Activated CD4-positive, alpha-beta T cell treated with anti-CD3 and anti-CD28 coated beads, Interleukin-2, amount 10 ng/mL, durations not matched to agents 24 days and 14 days (primary cell): Measurements from ENCODE around the gene MIAT. TPM values are rescaled to one million over a fixed set of nuclear protein-coding genes. Genes with fewer than 3 reads are reported as not detected.
A peak's percentile ranks its signal among the peaks of the same experiment; 100 is the strongest.

Source experiments
- DNase-seq: peaks from one replicate; pipeline ENCODE4 v3.0.0; 2022
- H3K27ac Mint-ChIP-seq: one replicate; pipeline ENCODE4 v1.8.0; 2022; ENCODE audit warnings: mild to moderate bottlenecking, mixed read lengths
- H3K27me3 Mint-ChIP-seq: one replicate; pipeline ENCODE4 v1.8.0; 2022; ENCODE audit warnings: mixed read lengths
- H3K36me3 Mint-ChIP-seq: one replicate; pipeline ENCODE4 v1.8.0; 2022; ENCODE audit warnings: low read depth, mild to moderate bottlenecking, mixed read lengths
- H3K4me1 Mint-ChIP-seq: one replicate; pipeline ENCODE4 v1.8.0; 2021; ENCODE audit warnings: mixed read lengths
- H3K4me3 Mint-ChIP-seq: one replicate; pipeline ENCODE4 v1.8.0; 2022; ENCODE audit warnings: mild to moderate bottlenecking, moderate library complexity, mixed read lengths
- H3K9me3 Mint-ChIP-seq: one replicate; pipeline ENCODE4 v1.8.0; 2021; ENCODE audit warnings: mixed read lengths
- intact Hi-C: fragments of 100-400 bp; cut with micrococcal nuclease; formaldehyde crosslinking; loops from one replicate; pipeline ENCODE4 v1.15.1; 2023
- total RNA-seq: library from RNA; stranded (reverse); gene quantifications from 2 replicates; pipeline ENCODE4 v1.2.3, GENCODE V29; 2022

Gene MIAT
- total RNA-seq, 1 donor from 2014 or later: 38.4 TPM

- Mint-ChIP-seq H3K4me3 (peak overlapping the region; percentile 29), H3K4me1 (peaks cover 59% of the 10 kb centered on the region), H3K27me3 (no peaks in the 10 kb centered on the region), H3K9me3 (no peaks in the 10 kb centered on the region), H3K36me3 (peaks cover 48% of the 10 kb centered on the region), H3K27ac (peak overlapping the region; percentile 90)
- intact Hi-C loops: loop anchor here (2.0 kb wide), 1 partner anchor 237 kb away; the partner anchor contains the start of gene ASPHD2
- DNase-seq: no peak
These were observed 8.4 kb downstream of the MIAT start for GRCh38 chr22:26665813-26666231.

DNA sequence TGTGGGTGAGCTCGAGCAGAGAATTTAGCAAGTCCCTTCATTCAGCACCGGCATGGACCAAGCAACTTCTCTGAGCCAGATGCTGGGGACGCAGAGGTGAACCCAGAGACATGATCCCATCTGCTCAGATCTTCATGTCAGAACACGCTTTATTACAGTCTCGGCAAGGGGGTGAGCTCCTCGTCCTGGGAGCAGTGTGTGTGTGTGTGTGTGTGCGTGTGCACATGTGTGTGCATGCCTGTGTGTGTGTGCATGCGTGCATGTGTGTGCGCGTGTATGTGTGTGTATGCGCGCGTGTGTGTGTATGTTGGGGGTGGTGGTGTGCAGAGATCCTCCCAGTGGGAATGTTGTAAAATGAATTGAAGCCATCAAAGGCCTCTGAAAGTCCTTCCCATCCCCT, 9.8 kb downstream of the MIAT start:
- peaks cover 64% of the 10 kb centered on the region for H3K4me1 Mint-ChIP-seq
- intact Hi-C loops: no loop called here
- DNase-seq: no peak
- H3K4me3 Mint-ChIP-seq: no peak overlapping the region
- H3K27ac Mint-ChIP-seq: peak overlapping the region; percentile 18
- no peaks in the 10 kb centered on the region for H3K27me3 Mint-ChIP-seq
- H3K9me3 Mint-ChIP-seq: no peaks in the 10 kb centered on the region
- peaks cover 44% of the 10 kb centered on the region for H3K36me3 Mint-ChIP-seq

DNA sequence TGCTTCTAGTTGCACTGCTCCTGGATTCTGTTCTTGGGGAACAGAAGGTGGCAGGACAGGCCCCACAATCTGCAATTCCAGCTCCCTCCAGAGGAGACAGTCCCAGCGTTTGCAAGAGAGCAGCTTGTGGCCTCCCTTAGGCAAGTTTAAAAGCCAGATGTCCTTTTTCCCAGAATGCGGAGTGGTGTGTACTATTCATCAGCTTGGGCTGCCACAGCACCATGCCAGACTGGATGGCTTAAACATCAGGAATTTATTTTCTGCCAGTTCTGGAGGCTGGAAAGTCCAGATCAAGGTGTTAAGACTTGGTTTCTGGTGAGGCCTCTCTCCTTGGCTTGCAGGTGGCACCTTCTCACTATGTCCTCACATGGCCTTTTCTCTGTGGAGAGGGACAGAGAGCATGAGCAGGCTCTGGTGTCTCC, 11.7 kb downstream of the MIAT start:
- H3K36me3 Mint-ChIP-seq: peaks cover 33% of the 10 kb centered on the region
- peaks cover 63% of the 10 kb centered on the region for H3K4me1 Mint-ChIP-seq
- H3K27ac Mint-ChIP-seq: no peak overlapping the region
- intact Hi-C loops: no loop called here
- H3K4me3 Mint-ChIP-seq: no peak overlapping the region
- peak; percentile 67 for DNase-seq
- no peaks in the 10 kb centered on the region for H3K9me3 Mint-ChIP-seq
- no peaks in the 10 kb centered on the region for H3K27me3 Mint-ChIP-seq

DNA sequence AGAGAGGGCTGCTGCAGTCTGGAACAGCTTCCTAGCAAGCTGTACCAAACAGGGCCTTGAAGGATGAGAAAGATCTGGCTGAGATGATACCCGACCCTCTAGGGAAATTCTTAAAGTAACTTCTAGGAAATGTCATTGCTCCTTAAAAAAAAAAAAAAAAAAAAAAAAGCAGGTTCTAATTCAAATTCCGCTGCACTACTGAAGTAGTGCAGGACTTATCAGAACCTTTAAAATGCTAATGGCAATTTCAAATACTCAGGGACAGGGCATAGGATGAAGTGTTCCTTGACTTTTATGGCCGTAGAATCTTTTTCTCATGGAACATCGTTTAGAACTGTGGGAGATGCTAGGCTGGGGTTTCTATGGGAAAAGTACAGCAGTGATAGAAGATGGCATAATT, 13.1 kb downstream of the MIAT start:
- peaks cover 66% of the 10 kb centered on the region for H3K4me1 Mint-ChIP-seq
- intact Hi-C loops: no loop called here
- peak overlapping the region; percentile 96 for H3K27ac Mint-ChIP-seq
- peaks cover 40% of the 10 kb centered on the region for H3K36me3 Mint-ChIP-seq
- H3K9me3 Mint-ChIP-seq: no peaks in the 10 kb centered on the region
- H3K27me3 Mint-ChIP-seq: no peaks in the 10 kb centered on the region
- H3K4me3 Mint-ChIP-seq: peak overlapping the region; percentile 95
- DNase-seq: no peak

- H3K27ac Mint-ChIP-seq: peak overlapping the region; percentile 96
- H3K9me3 Mint-ChIP-seq: no peaks in the 10 kb centered on the region
- peak; percentile 85 for DNase-seq
- H3K27me3 Mint-ChIP-seq: no peaks in the 10 kb centered on the region
- peaks cover 68% of the 10 kb centered on the region for H3K4me1 Mint-ChIP-seq
- intact Hi-C loops: loop anchor here (1.0 to 2.0 kb wide), 3 partner anchors 12 to 1247 kb away; partner anchors contain the start of gene PITPNB
- peak overlapping the region; percentile 95 for H3K4me3 Mint-ChIP-seq
- H3K36me3 Mint-ChIP-seq: peaks cover 36% of the 10 kb centered on the region
These were observed 14.1 kb downstream of the MIAT start for GRCh38 chr22:26671317-26672059.

DNA sequence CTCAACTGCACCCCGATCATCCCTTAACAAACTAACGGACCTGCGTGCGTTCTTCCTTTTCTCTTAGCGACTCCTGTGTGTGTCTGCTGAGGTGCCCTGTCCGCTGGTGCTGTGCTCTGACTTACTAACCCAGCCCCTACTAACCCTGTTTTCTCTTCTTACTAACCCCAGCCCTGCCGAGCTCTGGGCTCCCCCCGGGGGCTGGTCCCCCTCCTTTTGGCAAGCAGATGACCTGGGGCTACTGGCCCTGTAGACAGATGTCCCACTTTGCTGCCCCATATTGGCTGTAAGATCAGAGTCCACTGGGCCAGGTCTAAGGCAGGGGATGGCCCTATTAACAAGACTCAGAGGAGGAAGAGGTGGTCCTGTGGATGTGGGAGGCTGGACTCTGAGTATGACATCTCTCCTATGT, 14.7 kb downstream of the MIAT start:
- DNase-seq: no peak
- H3K36me3 Mint-ChIP-seq: peaks cover 34% of the 10 kb centered on the region

DNA sequence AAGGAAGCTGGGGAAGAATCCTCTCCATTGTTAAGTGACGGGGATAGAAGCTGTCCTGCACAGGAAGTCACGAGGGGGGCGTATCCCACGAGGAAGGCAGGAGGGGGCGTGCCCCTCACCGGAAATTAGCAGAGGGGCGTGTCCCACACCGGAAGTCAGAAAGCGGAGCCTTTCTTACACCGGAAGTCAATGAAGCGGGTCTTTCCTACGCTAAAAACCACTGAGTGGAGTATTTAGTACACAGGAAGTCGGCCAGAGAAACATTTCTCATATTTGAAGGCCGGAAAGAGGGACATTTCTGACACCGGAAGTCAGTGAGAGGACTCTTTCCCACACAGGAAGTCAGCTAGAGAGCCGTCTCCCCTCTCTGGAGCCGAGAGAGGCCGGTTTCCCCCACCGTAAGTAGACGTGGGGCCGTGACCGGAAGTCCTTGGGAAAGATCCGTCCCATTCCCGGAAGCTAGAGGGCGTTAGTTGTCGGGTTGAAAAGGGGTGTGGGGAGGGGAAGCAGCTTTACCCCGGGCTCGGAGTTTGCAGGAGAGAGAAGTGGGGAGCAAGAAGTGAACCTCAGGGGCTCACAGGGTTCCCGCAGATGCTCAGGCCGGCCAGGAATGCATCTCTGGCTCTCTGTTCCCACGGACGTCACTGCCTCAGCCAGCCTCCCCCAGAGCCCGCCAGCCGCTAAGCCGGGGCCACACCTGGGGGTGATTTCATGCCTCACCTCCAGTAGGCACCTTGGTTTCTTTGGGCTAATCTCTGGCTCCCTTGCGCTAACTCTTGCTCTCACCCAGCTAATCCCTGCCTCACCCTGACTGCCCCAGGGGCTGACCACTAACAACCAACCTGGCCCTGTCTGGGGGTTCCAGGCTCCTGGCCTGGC, 15.4 kb downstream of the MIAT start:
- Mint-ChIP-seq H3K27ac (peak overlapping the region; percentile 96), H3K4me1 (peaks cover 67% of the 10 kb centered on the region), H3K9me3 (no peaks in the 10 kb centered on the region), H3K4me3 (peak overlapping the region; percentile 95), H3K36me3 (peaks cover 29% of the 10 kb centered on the region), H3K27me3 (no peaks in the 10 kb centered on the region)
- peak; percentile 98 for DNase-seq
- intact Hi-C loops: loop anchor here (1.0 to 2.0 kb wide), 3 partner anchors 14 to 1246 kb away; partner anchors contain the start of gene PITPNB

More for the DNA sequence above, 14.7 kb downstream of the MIAT start:
- Mint-ChIP-seq H3K4me1 (peaks cover 68% of the 10 kb centered on the region), H3K27ac (peak overlapping the region; percentile 96), H3K27me3 (no peaks in the 10 kb centered on the region), H3K4me3 (peak overlapping the region; percentile 95), H3K9me3 (no peaks in the 10 kb centered on the region)
- intact Hi-C loops: loop anchor here (1.0 to 2.0 kb wide), 3 partner anchors 13 to 1247 kb away; partner anchors contain the start of gene PITPNB

GRCh38 chr22:26673486-26673885, 16.1 kb downstream of the MIAT start:
- Mint-ChIP-seq H3K36me3 (peaks cover 26% of the 10 kb centered on the region), H3K9me3 (no peaks in the 10 kb centered on the region), H3K4me3 (peak overlapping the region; percentile 95), H3K4me1 (peaks cover 72% of the 10 kb centered on the region), H3K27ac (peak overlapping the region; percentile 96), H3K27me3 (no peaks in the 10 kb centered on the region)
- intact Hi-C loops: loop anchor here (2.0 kb wide), 2 partner anchors 243 to 1245 kb away; partner anchors contain the start of gene PITPNB
- DNase-seq: peak; percentile 76

DNA sequence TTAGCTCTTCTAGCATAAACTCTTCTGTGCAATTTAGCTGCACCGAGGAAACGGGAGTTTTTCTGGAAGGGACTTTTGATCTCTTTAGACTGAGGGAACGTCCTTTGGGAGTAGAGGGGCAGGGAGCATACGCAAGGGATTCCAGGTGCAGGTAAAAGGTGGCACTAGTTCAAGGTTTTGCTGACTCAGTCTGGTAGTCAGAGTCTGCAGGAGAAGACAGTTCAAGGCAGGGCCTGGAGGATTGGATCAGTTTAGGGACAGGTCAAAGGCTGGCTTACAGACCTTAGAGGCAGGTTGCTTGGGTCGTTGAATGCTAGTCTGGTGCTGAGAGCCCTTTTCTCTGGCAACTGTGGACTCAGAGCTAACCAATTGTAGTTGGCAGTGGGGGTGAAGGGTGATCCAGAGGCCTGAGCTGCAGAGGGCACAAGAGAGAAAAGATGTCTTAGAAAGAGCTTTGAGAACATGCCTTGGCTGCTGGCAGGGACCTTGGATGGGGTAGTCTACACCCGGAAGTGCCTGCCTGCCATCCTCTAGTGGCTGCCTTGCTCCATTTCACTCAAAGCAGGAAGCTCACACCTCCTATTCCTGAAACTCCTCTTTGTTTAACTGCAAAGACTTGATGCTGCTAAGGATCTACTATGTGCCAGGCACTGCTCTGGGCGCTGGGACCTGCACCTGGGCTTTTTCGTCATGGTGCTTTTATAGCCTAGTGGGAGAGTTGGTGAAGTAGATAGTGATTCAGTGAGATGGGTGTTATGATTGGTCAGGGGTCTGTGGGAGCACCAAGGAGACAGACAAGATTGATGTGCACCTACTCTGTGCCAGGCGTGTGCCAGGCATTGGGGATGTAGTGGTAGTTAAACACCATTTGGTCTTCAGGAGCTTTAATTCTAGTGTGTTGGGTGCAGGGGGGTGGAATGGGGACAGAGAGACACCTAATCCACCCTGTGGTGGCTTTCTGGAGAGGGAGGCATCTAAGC, 17.1 kb downstream of the MIAT start:
- H3K4me3 Mint-ChIP-seq: peak overlapping the region; percentile 95
- H3K27ac Mint-ChIP-seq: peak overlapping the region; percentile 96
- H3K36me3 Mint-ChIP-seq: peaks cover 24% of the 10 kb centered on the region
- peak; percentile 78 for DNase-seq
- H3K4me1 Mint-ChIP-seq: peaks cover 70% of the 10 kb centered on the region
- H3K27me3 Mint-ChIP-seq: no peaks in the 10 kb centered on the region
- intact Hi-C loops: no loop called here
- H3K9me3 Mint-ChIP-seq: no peaks in the 10 kb centered on the region

- peak overlapping the region; percentile 95 for H3K4me3 Mint-ChIP-seq
- H3K36me3 Mint-ChIP-seq: peaks cover 28% of the 10 kb centered on the region
- peak overlapping the region; percentile 96 for H3K27ac Mint-ChIP-seq
- intact Hi-C loops: no loop called here
- peaks cover 62% of the 10 kb centered on the region for H3K4me1 Mint-ChIP-seq
- DNase-seq: no peak
- no peaks in the 10 kb centered on the region for H3K9me3 Mint-ChIP-seq
- no peaks in the 10 kb centered on the region for H3K27me3 Mint-ChIP-seq
These were observed 18.4 kb downstream of the MIAT start for GRCh38 chr22:26675687-26676268.

- Mint-ChIP-seq H3K27ac (no peak overlapping the region), H3K9me3 (no peaks in the 10 kb centered on the region), H3K36me3 (peaks cover 33% of the 10 kb centered on the region), H3K4me3 (no peak overlapping the region), H3K27me3 (no peaks in the 10 kb centered on the region), H3K4me1 (peaks cover 48% of the 10 kb centered on the region)
- no peak for DNase-seq
- intact Hi-C loops: no loop called here
These were observed 19.8 kb downstream of the MIAT start for GRCh38 chr22:26677217-26677616.

DNA sequence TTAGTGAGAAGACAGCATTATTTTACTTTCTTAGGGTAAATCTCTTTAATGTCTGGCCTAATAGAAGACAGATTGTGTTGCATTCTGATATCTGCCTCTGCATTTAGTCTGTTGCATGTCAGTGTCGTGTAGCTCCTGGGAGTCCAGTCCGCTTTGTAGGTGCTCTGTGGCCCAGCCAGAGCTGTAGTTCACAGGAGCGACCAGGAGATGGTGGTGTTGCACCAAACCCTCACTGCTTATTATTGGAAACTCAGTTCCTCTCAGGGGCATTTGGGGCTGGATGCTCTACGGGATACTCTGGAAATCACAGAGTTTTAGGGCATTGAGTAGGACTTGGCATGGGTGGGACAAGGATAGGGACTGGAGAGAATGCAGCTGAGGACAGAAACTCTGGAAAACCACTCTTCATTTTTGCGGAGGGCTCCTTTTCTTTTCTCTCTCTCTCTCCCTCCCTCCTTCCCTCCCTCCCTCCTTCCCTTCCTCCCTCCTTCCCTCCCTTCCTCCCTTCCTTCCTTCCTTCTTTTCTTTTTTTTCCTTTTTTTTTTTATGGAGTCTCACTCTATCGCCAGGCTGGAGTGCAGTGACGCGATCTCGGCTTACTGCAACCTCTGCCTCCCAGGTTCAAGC, 21.7 kb downstream of the MIAT start:
- peak; percentile 92 for DNase-seq
- H3K27ac Mint-ChIP-seq: no peak overlapping the region
- intact Hi-C loops: no loop called here
- H3K27me3 Mint-ChIP-seq: no peaks in the 10 kb centered on the region
- H3K36me3 Mint-ChIP-seq: peaks cover 42% of the 10 kb centered on the region
- H3K9me3 Mint-ChIP-seq: no peaks in the 10 kb centered on the region
- no peak overlapping the region for H3K4me3 Mint-ChIP-seq
- peaks cover 35% of the 10 kb centered on the region for H3K4me1 Mint-ChIP-seq
